ENCODE results near the gene PTGES. TPM values are rescaled to one million over a fixed set of nuclear protein-coding genes. Genes with fewer than 3 reads are reported as not detected.

Gene PTGES
- total RNA-seq, 6 experiments from 2014 or later: 0.15 to 0.24 TPM; not detected in 4

GRCh38 chr9:129719135-129719534 lies 33.7 kb downstream of the PTGES start:
- Histone ChIP-seq H3K9me3 (no peaks in the 10 kb centered on the region), H3K4me3 (no peak overlapping the region), H3K27me3 (no peaks in the 10 kb centered on the region), H3K36me3 (no peaks in the 10 kb centered on the region), H3K27ac (no peak overlapping the region), H3K4me1 (no peaks in the 10 kb centered on the region)
- TF ChIP-seq POLR2A (IDR thresholded peaks at IDR 0.05): no peak
- TF ChIP-seq CTCF (IDR thresholded peaks at IDR 0.05): no peak
- intact Hi-C loops (cut with DNase I): no loop called here
- ATAC-seq: no peak
- no peak for DNase-seq
- WGBS (ENCODE audit: insufficient coverage, low coverage, low lambda C conversion rate, missing lambda C conversion rate): no CpG with 5 or more reads among the region's 38 CpGs

- no peak for DNase-seq
- H3K27ac ChIP-seq: no peak overlapping the region
- no peaks in the 10 kb centered on the region for H3K36me3 ChIP-seq
- no peak for ATAC-seq
- TF ChIP-seq POLR2A (IDR thresholded peaks at IDR 0.05): no peak
- no peak for TF ChIP-seq CTCF (IDR thresholded peaks at IDR 0.05)
- H3K27me3 ChIP-seq: no peaks in the 10 kb centered on the region
- no peaks in the 10 kb centered on the region for H3K4me1 ChIP-seq
- intact Hi-C loops (cut with DNase I): no loop called here
- H3K4me3 ChIP-seq: no peak overlapping the region
- no peaks in the 10 kb centered on the region for H3K9me3 ChIP-seq
- WGBS (ENCODE audit: insufficient coverage, low coverage, low lambda C conversion rate, missing lambda C conversion rate): 63% methylated on average over 2 of the region's 5 CpGs
These were observed 34.2 kb downstream of the PTGES start for GRCh38 chr9:129718647-129719046.

GRCh38 chr9:129717991-129718390 lies 34.9 kb downstream of the PTGES start:
- H3K27ac ChIP-seq: no peak overlapping the region
- DNase-seq (no peak), ATAC-seq (no peak)
- intact Hi-C loops (cut with DNase I): no loop called here
- TF ChIP-seq POLR2A (IDR thresholded peaks at IDR 0.05) (no peak), CTCF (IDR thresholded peaks at IDR 0.05) (no peak)
- H3K27me3 ChIP-seq: no peaks in the 10 kb centered on the region
- no peaks in the 10 kb centered on the region for H3K4me1 ChIP-seq
- WGBS (ENCODE audit: insufficient coverage, low coverage, low lambda C conversion rate, missing lambda C conversion rate): 85% methylated on average over 2 of the region's 5 CpGs
- H3K4me3 ChIP-seq: no peak overlapping the region
- H3K9me3 ChIP-seq: no peaks in the 10 kb centered on the region
- H3K36me3 ChIP-seq: no peaks in the 10 kb centered on the region

- no peak overlapping the region for H3K27ac ChIP-seq
- intact Hi-C loops (cut with DNase I): no loop called here
- H3K27me3 ChIP-seq: no peaks in the 10 kb centered on the region
- TF ChIP-seq POLR2A (IDR thresholded peaks at IDR 0.05) (no peak), CTCF (IDR thresholded peaks at IDR 0.05) (no peak)
- WGBS (ENCODE audit: insufficient coverage, low coverage, low lambda C conversion rate, missing lambda C conversion rate): 67% methylated on average over 5 of the region's 5 CpGs
- H3K36me3 ChIP-seq: no peaks in the 10 kb centered on the region
- DNase-seq (no peak), ATAC-seq (no peak)
- no peaks in the 10 kb centered on the region for H3K4me1 ChIP-seq
- H3K9me3 ChIP-seq: no peaks in the 10 kb centered on the region
- no peak overlapping the region for H3K4me3 ChIP-seq
These were observed 36.8 kb downstream of the PTGES start for GRCh38 chr9:129716091-129716490.

- TF ChIP-seq POLR2A (IDR thresholded peaks at IDR 0.05) (no peak), CTCF (IDR thresholded peaks at IDR 0.05) (no peak)
- H3K27me3 ChIP-seq: no peaks in the 10 kb centered on the region
- intact Hi-C loops (cut with DNase I): no loop called here
- DNase-seq: no peak
- no peaks in the 10 kb centered on the region for H3K36me3 ChIP-seq
- no peaks in the 10 kb centered on the region for H3K9me3 ChIP-seq
- H3K4me3 ChIP-seq: no peak overlapping the region
- 49% methylated on average over 7 of the region's 15 CpGs for WGBS (ENCODE audit: insufficient coverage, low coverage, low lambda C conversion rate, missing lambda C conversion rate)
- ATAC-seq: no peak
- H3K27ac ChIP-seq: no peak overlapping the region
- H3K4me1 ChIP-seq: no peaks in the 10 kb centered on the region
These were observed 38.3 kb downstream of the PTGES start for GRCh38 chr9:129714511-129715061.
